Activated B cell treated with CpG ODN at 0.5 μM for 24 hours (primary cell): ENCODE results near the gene SERPINB11. TPM values are rescaled to one million over a fixed set of nuclear protein-coding genes. Genes with fewer than 3 reads are reported as not detected.
"Not testable (repeated sequence)": the region's sequence is repeated elsewhere in the genome, so short reads cannot be mapped to it uniquely, and the experiment has no call there.

Source experiments
- ATAC-seq: fragments of 200-7000 bp; cut with Tn5 transposase; one replicate; pipeline ENCODE4 v1.10.0; 2021; ENCODE audit warnings: low read depth, mild to moderate bottlenecking, moderate library complexity
- CTCF ChIA-PET: fragments of 350-600 bp; sonication (Branson Sonifier 250); formaldehyde crosslinking; loops from one replicate; lab custom pipeline; 2021; ENCODE audit warnings: antibody characterized with exemption; lab: Charles Lee
- POLR2A ChIA-PET: fragments of 350-600 bp; sonication (Branson Sonifier 250); formaldehyde crosslinking; loops from one replicate; lab custom pipeline; 2021; ENCODE audit warnings: antibody characterized with exemption; lab: Charles Lee
- DNase-seq: peaks from one replicate; pipeline ENCODE4 v3.0.0; 2022
- H3K27ac Mint-ChIP-seq: one replicate; pipeline ENCODE4 v1.8.0; 2020; ENCODE audit warnings: mixed read lengths
- H3K27me3 Mint-ChIP-seq: one replicate; pipeline ENCODE4 v1.8.0; 2021; ENCODE audit warnings: mixed read lengths
- H3K36me3 Mint-ChIP-seq: one replicate; pipeline ENCODE4 v1.8.0; 2021; ENCODE audit warnings: low read depth, mixed read lengths
- H3K4me1 Mint-ChIP-seq: one replicate; pipeline ENCODE4 v1.8.0; 2021; ENCODE audit warnings: mixed read lengths
- H3K4me3 Mint-ChIP-seq: one replicate; pipeline ENCODE4 v1.8.0; 2020; ENCODE audit warnings: mild to moderate bottlenecking, mixed read lengths
- H3K9me3 Mint-ChIP-seq: one replicate; pipeline ENCODE4 v1.8.0; 2020; ENCODE audit warnings: mixed read lengths
- CTCF ChIP-seq: fragments of 200-600 bp; IDR thresholded peaks from one replicate; pipeline ENCODE4 v1.8.0; 2022; ENCODE audit warnings: antibody characterized with exemption, mild to moderate bottlenecking
- intact Hi-C: fragments of 100-400 bp; cut with micrococcal nuclease; formaldehyde crosslinking; loops from one replicate; pipeline ENCODE4 v1.15.1; 2024
- total RNA-seq: library from RNA; stranded (reverse); gene quantifications from 2 replicates; pipeline ENCODE4 v1.2.3, GENCODE V29; 2022

SERPINB11 gene
- not detected in 2 replicates for total RNA-seq

- POLR2A ChIA-PET: no interaction called here
- H3K27ac Mint-ChIP-seq: no peak within 1 kb of the TSS
Measured at GRCh38 chr18:63702660-63703059, at the start of gene SERPINB11. TSS of gene SERPINB11 (plus strand) at chr18:63702960. CDS start at chr18:63710194, 7,234 bp downstream.

GRCh38 chr18:63658920-63659319 is 43.8 kb upstream of the SERPINB11 start:
- DNase-seq, H3K27ac Mint-ChIP-seq, H3K4me1 Mint-ChIP-seq, POLR2A ChIA-PET, CTCF ChIA-PET, H3K36me3 Mint-ChIP-seq, H3K27me3 Mint-ChIP-seq, intact Hi-C loops, H3K4me3 Mint-ChIP-seq, H3K9me3 Mint-ChIP-seq, ATAC-seq: not testable (repeated sequence)

More at GRCh38 chr18:63702660-63703059, at the start of gene SERPINB11:
- H3K4me1 Mint-ChIP-seq: no peaks in the 10 kb centered on the region
- intact Hi-C loops: no loop called here
- CTCF ChIA-PET: no interaction called here
- H3K4me3 Mint-ChIP-seq: no peak within 1 kb of the TSS
- TF ChIP-seq CTCF: no peak
- H3K9me3 Mint-ChIP-seq: no peaks in the 10 kb centered on the region
- no peaks in the 10 kb centered on the region for H3K36me3 Mint-ChIP-seq
- DNase-seq (no peak), ATAC-seq (no peak)
- no peaks in the 10 kb centered on the region for H3K27me3 Mint-ChIP-seq

- H3K9me3 Mint-ChIP-seq, CTCF ChIA-PET, H3K27me3 Mint-ChIP-seq, H3K36me3 Mint-ChIP-seq, H3K27ac Mint-ChIP-seq, POLR2A ChIA-PET, intact Hi-C loops, DNase-seq, ATAC-seq, H3K4me1 Mint-ChIP-seq, H3K4me3 Mint-ChIP-seq: not testable (repeated sequence)
Measured at GRCh38 chr18:63661750-63662149, 41.0 kb upstream of the SERPINB11 start, which contains the start of gene SERPINB3. TSS of gene SERPINB3 (minus strand) at chr18:63661893. CDS start at chr18:63661216, 677 bp downstream.

GRCh38 chr18:63664571-63664970 is 38.2 kb upstream of the SERPINB11 start:
- H3K27ac Mint-ChIP-seq: no peak overlapping the region
- POLR2A ChIA-PET: no interaction called here
- no peaks in the 10 kb centered on the region for H3K27me3 Mint-ChIP-seq
- TF ChIP-seq CTCF: no peak
- DNase-seq (no peak), ATAC-seq (no peak)
- no peaks in the 10 kb centered on the region for H3K4me1 Mint-ChIP-seq
- H3K9me3 Mint-ChIP-seq: peaks cover 3% of the 10 kb centered on the region
- no peak overlapping the region for H3K4me3 Mint-ChIP-seq
- CTCF ChIA-PET: no interaction called here
- no peaks in the 10 kb centered on the region for H3K36me3 Mint-ChIP-seq
- intact Hi-C loops: no loop called here

- DNase-seq: no peak
- intact Hi-C loops: no loop called here
- ChIA-PET CTCF (no interaction called here), POLR2A (no interaction called here)
- Mint-ChIP-seq H3K4me3 (no peak overlapping the region), H3K27me3 (peaks cover 3% of the 10 kb centered on the region), H3K4me1 (no peaks in the 10 kb centered on the region), H3K27ac (no peak overlapping the region), H3K36me3 (no peaks in the 10 kb centered on the region), H3K9me3 (peaks cover 3% of the 10 kb centered on the region)
- no peak for ATAC-seq
- no peak for TF ChIP-seq CTCF
Measured at GRCh38 chr18:63676526-63677323, 26.0 kb upstream of the SERPINB11 start.

GRCh38 chr18:63677500-63678225 is 25.1 kb upstream of the SERPINB11 start:
- no peak for TF ChIP-seq CTCF
- ChIA-PET POLR2A (no interaction called here), CTCF (no interaction called here)
- intact Hi-C loops: no loop called here
- H3K4me3 Mint-ChIP-seq: no peak overlapping the region
- H3K36me3 Mint-ChIP-seq: no peaks in the 10 kb centered on the region
- H3K4me1 Mint-ChIP-seq: no peaks in the 10 kb centered on the region
- no peak overlapping the region for H3K27ac Mint-ChIP-seq
- H3K9me3 Mint-ChIP-seq: peaks cover 3% of the 10 kb centered on the region
- peaks cover 5% of the 10 kb centered on the region for H3K27me3 Mint-ChIP-seq
- ATAC-seq: no peak
- no peak for DNase-seq
